ENCODE results near the gene DNAJB8. TPM values are rescaled to one million over a fixed set of nuclear protein-coding genes. Genes with fewer than 3 reads are reported as not detected.

The DNAJB8 gene
- total and polyA plus RNA-seq, 9 of the 15 experiments (the other 6 are each of a cell fraction or from before 2014, with no cell fraction given), result not detected

GRCh38 chr3:128415773-128416577, 50.7 kb downstream of the DNAJB8 start (continued):
- peak; percentile 92 for TF ChIP-seq ZNF449 (CRISPR knock-in tag; IDR thresholded peaks at IDR 0.05)
- TF ChIP-seq U2AF1 (optimal IDR thresholded peaks at IDR 0.05; ENCODE audit: low read depth, low read length), result no peak
- TF ChIP-seq MAX (CRISPR knock-in tag; IDR thresholded peaks at IDR 0.05), result no peak
- TF ChIP-seq HMBOX1 (IDR thresholded peaks at IDR 0.05), result peak; percentile 46; the same call in 1 of the 2 replicates
- TF ChIP-seq FOXK2 (conservative IDR thresholded peaks at IDR 0.05 in 1 of 2, IDR thresholded peaks at IDR 0.05 in 1 of 2; ENCODE audit: low read depth in 2 of 2), result peak in 1 of 2 experiments; percentile 51; a peak in 1 of 4 replicates
- TF ChIP-seq TCF3 (CRISPR knock-in tag; IDR thresholded peaks at IDR 0.05), result peak; percentile 95
- TF ChIP-seq EP400 (IDR thresholded peaks at IDR 0.05), result peak; percentile 72; the same call in 1 of the 2 replicates
- TF ChIP-seq RFX1 (IDR thresholded peaks at IDR 0.05), result no peak
- TF ChIP-seq NFATC3 (IDR thresholded peaks at IDR 0.05), result no peak
- peak; percentile 85 for TF ChIP-seq CREM (IDR thresholded peaks at IDR 0.05; ENCODE audit: low read depth)
- TF ChIP-seq ZBTB9 (CRISPR knock-in tag; IDR thresholded peaks at IDR 0.05), result peak; percentile 79
- TF ChIP-seq TRIM28 (IDR thresholded peaks at IDR 0.05), result no peak
- TF ChIP-seq COPS2 (conservative IDR thresholded peaks at IDR 0.05), result no peak
- TF ChIP-seq MECOM (CRISPR knock-in tag; IDR thresholded peaks at IDR 0.05), result peak; percentile 79
- TF ChIP-seq MTA2 (IDR thresholded peaks at IDR 0.05; ENCODE audit: low read depth), result peak; percentile 82
- peak in 1 of 3 experiments; percentile 36 for TF ChIP-seq YY1 (IDR thresholded peaks at IDR 0.05; ENCODE audit: borderline replicate concordance in 1 of 3, control insufficient read depth in 1 of 3, extremely low read depth in 1 of 3, insufficient read depth in 3 of 3, insufficient read length in 1 of 3, insufficient replicate concordance in 2 of 3, low read depth in 1 of 3, low read length in 2 of 3)
- peak; percentile 73; the same call in 1 of the 2 replicates for TF ChIP-seq PATZ1 (CRISPR knock-in tag; IDR thresholded peaks at IDR 0.05; ENCODE audit: borderline replicate concordance)
- no peak for TF ChIP-seq ZNF507 (tag; conservative IDR thresholded peaks at IDR 0.05)
- TF ChIP-seq CREB5 (CRISPR knock-in tag; IDR thresholded peaks at IDR 0.05), result no peak; the same call in 1 of the 2 replicates

All from K562 (cell line).